ENCODE data around the gene ELOVL6.

Gene ELOVL6

GRCh38 chr4:110190249-110190648 lies 8.2 kb downstream of the ELOVL6 start:
- Histone ChIP-seq H3K36me3 (ENCODE audit: insufficient read depth, low read length) (no peaks in the 10 kb centered on the region; the same call in 1 of the 2 replicates), H3K4me1 (ENCODE audit: insufficient read depth, low read length) (peaks cover 14% of the 10 kb centered on the region), H3K9ac (ENCODE audit: low read depth, low read length) (no peak overlapping the region), H3K9me3 (ENCODE audit: control insufficient read depth, insufficient read depth, low read length) (no peaks in the 10 kb centered on the region)

DNA sequence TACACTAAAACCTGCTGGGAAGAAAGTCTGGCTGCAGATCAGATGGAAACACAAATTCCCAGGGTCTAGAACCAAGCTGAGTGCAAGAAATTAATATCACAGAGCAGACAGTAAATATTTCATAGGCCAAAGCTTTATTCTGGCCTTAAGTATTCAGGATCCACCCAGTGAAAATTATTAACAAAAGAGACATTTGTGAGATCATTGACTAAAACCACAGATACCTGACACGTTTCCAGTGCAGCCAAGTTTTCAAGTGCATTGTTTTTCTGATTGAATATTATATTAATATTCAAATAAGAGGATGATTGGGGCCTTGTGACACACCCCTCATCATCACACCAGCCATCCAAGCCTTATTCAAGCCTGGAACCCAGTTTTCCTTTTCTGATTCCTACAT lies 10.3 kb downstream of the ELOVL6 start:
- Histone ChIP-seq H3K9ac (ENCODE audit: low read depth, low read length) (no peak overlapping the region), H3K36me3 (ENCODE audit: insufficient read depth, low read length) (no peaks in the 10 kb centered on the region; the same call in 1 of the 2 replicates), H3K9me3 (ENCODE audit: control insufficient read depth, insufficient read depth, low read length) (no peaks in the 10 kb centered on the region), H3K4me1 (ENCODE audit: insufficient read depth, low read length) (peaks cover 27% of the 10 kb centered on the region)

- no peaks in the 10 kb centered on the region for H3K9me3 ChIP-seq (ENCODE audit: control insufficient read depth, insufficient read depth, low read length)
- no peaks in the 10 kb centered on the region; the same call in 1 of the 2 replicates for H3K36me3 ChIP-seq (ENCODE audit: insufficient read depth, low read length)
- peak overlapping the region; percentile 11; the same call in 1 of the 2 replicates for H3K9ac ChIP-seq (ENCODE audit: low read depth, low read length)
- peaks cover 25% of the 10 kb centered on the region for H3K4me1 ChIP-seq (ENCODE audit: insufficient read depth, low read length)
These were observed 13.6 kb downstream of the ELOVL6 start for GRCh38 chr4:110184791-110185155.

- H3K4me1 ChIP-seq (ENCODE audit: insufficient read depth, low read length): peaks cover 25% of the 10 kb centered on the region
- no peaks in the 10 kb centered on the region; the same call in 1 of the 2 replicates for H3K36me3 ChIP-seq (ENCODE audit: insufficient read depth, low read length)
- H3K9me3 ChIP-seq (ENCODE audit: control insufficient read depth, insufficient read depth, low read length): no peaks in the 10 kb centered on the region
- 0 out of 2 replicates have a peak overlapping the region, but pooled peaks have one; percentile 11 for H3K9ac ChIP-seq (ENCODE audit: low read depth, low read length)
These were observed 14.2 kb downstream of the ELOVL6 start for GRCh38 chr4:110184140-110184790.

GRCh38 chr4:110183643-110184042 lies 14.8 kb downstream of the ELOVL6 start:
- Histone ChIP-seq H3K9ac (ENCODE audit: low read depth, low read length) (no peak overlapping the region), H3K9me3 (ENCODE audit: control insufficient read depth, insufficient read depth, low read length) (no peaks in the 10 kb centered on the region), H3K4me1 (ENCODE audit: insufficient read depth, low read length) (peaks cover 25% of the 10 kb centered on the region), H3K36me3 (ENCODE audit: insufficient read depth, low read length) (no peaks in the 10 kb centered on the region; the same call in 1 of the 2 replicates)

DNA sequence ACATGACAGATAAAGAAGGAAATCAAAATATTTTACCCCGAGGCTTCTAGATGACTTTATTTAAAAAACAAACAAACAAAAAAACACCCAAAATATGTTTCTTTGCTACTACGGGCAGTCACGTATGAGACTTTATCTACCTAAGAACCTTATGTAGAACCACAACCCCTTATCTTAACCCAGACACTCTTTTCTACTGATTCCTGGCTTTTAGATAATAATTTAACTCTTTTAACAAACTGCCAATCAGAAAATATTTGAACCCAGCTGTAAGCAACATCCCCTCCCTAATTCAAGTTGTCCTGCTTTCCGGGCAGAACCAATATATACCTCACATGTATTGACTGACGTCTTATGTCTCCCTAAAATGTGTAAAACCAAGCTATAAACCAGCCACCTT lies 15.4 kb downstream of the ELOVL6 start:
- peaks cover 25% of the 10 kb centered on the region for H3K4me1 ChIP-seq (ENCODE audit: insufficient read depth, low read length)
- H3K9me3 ChIP-seq (ENCODE audit: control insufficient read depth, insufficient read depth, low read length): no peaks in the 10 kb centered on the region
- no peak overlapping the region for H3K9ac ChIP-seq (ENCODE audit: low read depth, low read length)
- H3K36me3 ChIP-seq (ENCODE audit: insufficient read depth, low read length): no peaks in the 10 kb centered on the region; the same call in 1 of the 2 replicates

GRCh38 chr4:110181890-110182289 lies 16.5 kb downstream of the ELOVL6 start:
- Histone ChIP-seq H3K9ac (ENCODE audit: low read depth, low read length) (no peak overlapping the region), H3K36me3 (ENCODE audit: insufficient read depth, low read length) (no peaks in the 10 kb centered on the region; the same call in 1 of the 2 replicates)

DNA sequence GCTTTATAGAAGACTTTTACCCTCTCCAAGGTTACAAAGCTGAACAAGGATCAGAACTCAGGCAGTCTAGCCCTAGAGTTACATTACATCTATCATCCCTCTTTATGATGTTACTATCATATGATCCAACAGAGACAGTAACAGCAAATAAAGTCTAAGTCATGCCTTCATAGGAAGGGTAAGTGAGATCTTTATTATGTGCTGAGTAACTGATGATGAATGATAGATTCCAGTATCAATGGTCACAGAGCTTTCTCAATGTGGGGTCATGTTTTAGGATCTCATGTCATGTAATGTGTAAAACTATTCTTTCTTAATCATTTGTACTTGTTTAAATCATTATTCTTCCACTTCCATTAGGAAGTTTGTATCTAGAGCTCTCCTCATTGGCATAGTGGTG lies 22.8 kb downstream of the ELOVL6 start:
- Histone ChIP-seq H3K9me3 (ENCODE audit: control insufficient read depth, insufficient read depth, low read length) (no peaks in the 10 kb centered on the region), H3K36me3 (ENCODE audit: insufficient read depth, low read length) (no peaks in the 10 kb centered on the region), H3K9ac (ENCODE audit: low read depth, low read length) (no peak overlapping the region), H3K4me1 (ENCODE audit: insufficient read depth, low read length) (no peaks in the 10 kb centered on the region)

More at GRCh38 chr4:110181890-110182289, 16.5 kb downstream of the ELOVL6 start:
- peaks cover 25% of the 10 kb centered on the region for H3K4me1 ChIP-seq (ENCODE audit: insufficient read depth, low read length)
- H3K9me3 ChIP-seq (ENCODE audit: control insufficient read depth, insufficient read depth, low read length): no peaks in the 10 kb centered on the region

DNA sequence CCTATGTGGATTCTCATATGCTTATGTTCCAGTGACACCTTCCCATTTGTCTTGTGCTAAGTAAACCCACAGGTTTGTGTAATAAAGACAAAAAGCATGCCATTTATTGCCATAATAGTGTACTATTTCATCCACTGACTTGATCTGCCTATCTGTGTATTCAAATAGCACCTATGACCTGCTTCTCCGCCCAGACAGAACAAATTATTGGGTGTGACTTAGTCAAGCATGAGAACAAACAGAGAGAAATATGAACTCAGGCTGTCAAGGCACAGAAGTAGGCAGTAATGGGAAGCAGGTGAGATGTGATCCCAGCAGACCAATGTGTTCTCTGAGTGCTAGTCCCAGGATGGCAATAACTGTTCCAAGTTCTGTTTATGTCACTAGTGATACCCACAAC lies 25.4 kb downstream of the ELOVL6 start:
- Histone ChIP-seq H3K9ac (ENCODE audit: low read depth, low read length) (no peak overlapping the region), H3K36me3 (ENCODE audit: insufficient read depth, low read length) (no peaks in the 10 kb centered on the region), H3K9me3 (ENCODE audit: control insufficient read depth, insufficient read depth, low read length) (no peaks in the 10 kb centered on the region), H3K4me1 (ENCODE audit: insufficient read depth, low read length) (no peaks in the 10 kb centered on the region)

DNA sequence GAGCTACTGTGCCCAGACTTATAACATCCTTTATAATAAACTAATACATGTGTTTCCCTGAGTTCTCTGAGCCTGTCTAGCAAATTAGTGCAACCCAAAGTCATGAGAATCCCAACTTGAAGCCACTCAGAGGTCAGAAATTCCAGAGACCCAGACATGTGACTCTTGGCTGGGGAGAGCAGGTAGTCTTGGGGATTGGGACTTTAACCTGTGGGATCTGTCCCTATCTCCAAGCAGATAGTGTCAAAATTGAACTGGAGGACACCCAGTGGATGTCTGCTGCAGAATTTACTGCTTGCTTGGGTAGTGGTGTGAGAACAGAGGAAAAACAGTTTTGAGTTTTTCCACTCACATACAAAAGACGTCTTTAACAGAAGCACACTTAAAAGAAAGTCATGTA lies 26.4 kb downstream of the ELOVL6 start:
- no peaks in the 10 kb centered on the region for H3K4me1 ChIP-seq (ENCODE audit: insufficient read depth, low read length)
- H3K36me3 ChIP-seq (ENCODE audit: insufficient read depth, low read length): peaks cover under 1% of the 10 kb centered on the region; the same call in 1 of the 2 replicates
- H3K9me3 ChIP-seq (ENCODE audit: control insufficient read depth, insufficient read depth, low read length): no peaks in the 10 kb centered on the region
- no peak overlapping the region for H3K9ac ChIP-seq (ENCODE audit: low read depth, low read length)

- Histone ChIP-seq H3K9ac (ENCODE audit: low read depth, low read length) (no peak overlapping the region), H3K4me1 (ENCODE audit: insufficient read depth, low read length) (no peaks in the 10 kb centered on the region; the same call in 1 of the 2 replicates), H3K36me3 (ENCODE audit: insufficient read depth, low read length) (peaks cover 3% of the 10 kb centered on the region; the same call in 1 of the 2 replicates), H3K9me3 (ENCODE audit: control insufficient read depth, insufficient read depth, low read length) (no peaks in the 10 kb centered on the region)
These were observed 27.6 kb downstream of the ELOVL6 start for GRCh38 chr4:110170861-110171260.

DNA sequence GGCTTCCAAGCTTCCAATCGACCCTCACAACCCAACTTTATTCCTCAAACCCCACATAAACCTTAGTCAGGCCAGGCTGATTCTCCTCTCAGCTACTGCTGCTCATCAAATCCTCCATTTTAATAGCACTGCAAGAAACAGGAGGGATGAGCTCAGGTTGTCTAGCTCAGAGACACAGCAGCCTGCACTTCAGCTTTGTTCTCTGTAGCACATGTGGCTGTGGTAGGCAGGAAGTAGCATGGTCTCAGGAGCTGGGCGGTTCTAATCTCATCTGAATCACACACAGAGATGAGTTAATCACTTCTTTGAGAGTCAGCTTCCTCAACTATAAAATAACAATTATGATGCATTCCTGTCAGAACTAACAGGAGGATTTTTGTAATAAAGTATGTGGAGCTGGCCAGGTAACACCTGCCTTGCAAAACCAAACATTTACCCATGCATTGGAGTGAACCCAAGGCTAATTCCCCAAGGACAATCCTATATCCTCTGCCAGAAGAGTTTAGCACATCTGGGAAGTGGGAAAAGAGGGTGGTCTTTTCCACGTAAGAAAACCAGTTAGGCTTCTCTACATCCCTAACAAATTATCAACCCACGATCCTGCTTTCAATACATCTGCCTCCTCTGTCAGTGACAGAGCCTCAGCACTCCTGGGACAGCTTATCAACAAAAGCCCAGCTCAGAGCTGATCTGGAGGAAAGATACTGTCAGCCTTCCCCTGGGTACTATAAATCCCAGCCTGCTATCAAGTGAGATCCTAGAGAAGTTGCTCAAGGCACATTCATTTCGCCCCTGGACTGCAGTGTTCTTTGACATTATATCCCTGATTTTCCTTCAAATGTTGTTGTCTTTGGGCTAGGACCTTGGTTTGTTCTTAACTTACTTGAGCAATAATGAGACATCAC lies 32.8 kb downstream of the ELOVL6 start:
- no peaks in the 10 kb centered on the region; the same call in 1 of the 2 replicates for H3K4me1 ChIP-seq (ENCODE audit: insufficient read depth, low read length)
- H3K9me3 ChIP-seq (ENCODE audit: control insufficient read depth, insufficient read depth, low read length): no peaks in the 10 kb centered on the region
- H3K36me3 ChIP-seq (ENCODE audit: insufficient read depth, low read length): peaks cover 3% of the 10 kb centered on the region
- no peak overlapping the region for H3K9ac ChIP-seq (ENCODE audit: low read depth, low read length)

- H3K36me3 ChIP-seq (ENCODE audit: insufficient read depth, low read length): peaks cover 3% of the 10 kb centered on the region
- H3K4me1 ChIP-seq (ENCODE audit: insufficient read depth, low read length): no peaks in the 10 kb centered on the region; the same call in 1 of the 2 replicates
- H3K9me3 ChIP-seq (ENCODE audit: control insufficient read depth, insufficient read depth, low read length): no peaks in the 10 kb centered on the region
- no peak overlapping the region for H3K9ac ChIP-seq (ENCODE audit: low read depth, low read length)
These were observed 33.6 kb downstream of the ELOVL6 start for GRCh38 chr4:110164856-110165255.

DNA sequence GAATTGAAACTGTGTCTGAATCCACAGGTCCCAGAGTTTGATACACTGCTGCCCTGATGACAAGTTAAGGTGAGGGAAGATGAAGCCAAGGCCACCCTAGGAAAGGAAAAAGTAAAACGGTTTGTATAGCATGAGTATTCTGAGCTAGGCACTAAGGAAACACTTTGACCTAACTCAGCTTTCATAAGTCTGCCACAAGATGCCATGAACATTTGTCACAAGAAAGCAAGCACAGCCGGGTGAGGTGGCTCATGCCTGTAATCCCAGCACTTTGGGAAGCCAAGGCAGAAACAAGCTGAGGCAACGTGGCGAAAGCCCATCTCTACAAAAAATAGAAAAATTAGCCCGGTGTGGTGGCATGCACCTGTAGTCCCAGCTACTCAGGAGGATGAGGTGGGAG lies 34.2 kb downstream of the ELOVL6 start:
- H3K36me3 ChIP-seq (ENCODE audit: insufficient read depth, low read length): peaks cover 3% of the 10 kb centered on the region

More for the DNA sequence above, 34.2 kb downstream of the ELOVL6 start:
- Histone ChIP-seq H3K4me1 (ENCODE audit: insufficient read depth, low read length) (no peaks in the 10 kb centered on the region; the same call in 1 of the 2 replicates), H3K9ac (ENCODE audit: low read depth, low read length) (no peak overlapping the region), H3K9me3 (ENCODE audit: control insufficient read depth, insufficient read depth, low read length) (no peaks in the 10 kb centered on the region)
